GM21723 (cell line): ENCODE measurements around the gene SCP2.

Experiments
- ATAC-seq: cut with Tn5 transposase; IDR thresholded peaks from one replicate; pipeline ENCODE4 v1.9.1; 2021; ENCODE audit warnings: mild to moderate bottlenecking, moderate library complexity; ENCODE audit not compliant: unreplicated experiment

The SCP2 gene

DNA sequence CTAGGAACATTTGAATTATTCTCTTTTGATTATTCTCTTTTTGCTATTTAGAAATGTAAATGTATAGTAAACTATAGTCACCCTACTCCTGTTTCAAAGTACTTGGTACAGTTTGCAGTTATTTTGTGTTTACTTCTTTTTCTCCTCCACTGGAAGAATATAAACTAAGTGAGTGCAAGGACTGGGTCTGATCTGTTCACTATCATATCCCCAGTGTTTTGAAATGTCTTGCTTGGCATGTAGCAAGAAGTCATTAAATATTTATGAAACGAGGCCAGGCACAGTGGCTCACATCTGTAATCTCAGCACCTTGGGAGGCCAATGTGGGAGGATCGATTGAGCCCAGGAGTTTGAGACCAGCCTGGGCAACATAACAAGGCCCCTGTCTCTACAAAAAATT lies 99.2 kb downstream of the SCP2 start:
- no peak for ATAC-seq

DNA sequence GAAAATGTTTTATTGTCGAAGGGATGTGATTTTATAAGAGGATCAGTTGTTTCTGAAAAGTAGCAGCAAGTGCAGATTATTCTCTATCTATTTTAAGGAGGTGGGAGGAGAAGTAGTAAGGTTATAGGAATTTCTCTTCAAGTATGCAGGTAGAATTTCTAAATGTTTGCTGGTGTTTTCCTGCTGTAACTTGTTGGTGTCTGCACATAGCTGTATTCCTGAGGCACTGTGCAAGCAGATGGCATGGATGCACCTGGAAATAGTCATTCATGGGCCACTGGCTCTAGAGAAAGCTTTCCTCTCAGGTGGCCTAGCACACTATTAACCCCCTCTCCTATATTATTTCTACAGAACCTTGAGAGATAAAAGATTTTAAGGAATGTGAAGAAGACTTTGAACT lies 104.7 kb downstream of the SCP2 start:
- no peak for ATAC-seq

DNA sequence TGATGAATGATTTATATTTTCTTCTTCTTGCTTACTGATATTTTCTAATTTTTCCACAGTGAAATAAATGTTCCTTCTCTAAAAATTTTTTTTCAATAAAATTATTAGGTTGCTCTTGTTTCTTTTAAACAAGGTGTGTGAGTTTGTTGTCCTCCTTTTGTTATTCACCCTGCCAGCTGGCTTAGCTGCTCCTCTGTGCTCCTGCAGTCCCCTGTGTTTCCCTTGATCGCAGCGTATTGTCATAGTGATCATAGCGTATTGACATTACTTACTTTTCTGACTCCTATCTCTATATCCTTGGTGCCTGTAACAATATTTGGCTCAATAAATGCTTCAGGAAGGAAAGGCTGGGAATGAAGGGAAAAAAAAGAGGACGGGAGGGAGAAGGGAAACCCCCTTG lies 110.1 kb downstream of the SCP2 start:
- ATAC-seq = no peak

DNA sequence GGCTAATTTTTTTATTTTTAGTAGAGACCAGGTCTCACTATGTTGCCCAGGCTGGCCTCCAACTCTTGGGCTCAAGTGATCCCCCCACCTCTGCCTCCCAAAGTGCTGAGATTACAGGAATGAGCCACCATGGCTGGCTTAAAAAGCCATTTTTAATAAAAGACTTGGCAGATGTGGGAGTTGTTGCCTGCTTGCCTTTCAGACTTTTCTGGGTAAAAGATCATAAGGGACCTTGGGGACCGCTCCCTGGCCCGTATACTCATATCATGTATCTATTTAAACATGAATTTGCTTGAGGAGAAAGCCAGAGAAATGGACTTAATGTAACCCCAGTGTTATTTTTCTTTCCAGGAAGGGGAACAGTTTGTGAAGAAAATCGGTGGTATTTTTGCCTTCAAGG lies 111.5 kb downstream of the SCP2 start:
- ATAC-seq = no peak

DNA sequence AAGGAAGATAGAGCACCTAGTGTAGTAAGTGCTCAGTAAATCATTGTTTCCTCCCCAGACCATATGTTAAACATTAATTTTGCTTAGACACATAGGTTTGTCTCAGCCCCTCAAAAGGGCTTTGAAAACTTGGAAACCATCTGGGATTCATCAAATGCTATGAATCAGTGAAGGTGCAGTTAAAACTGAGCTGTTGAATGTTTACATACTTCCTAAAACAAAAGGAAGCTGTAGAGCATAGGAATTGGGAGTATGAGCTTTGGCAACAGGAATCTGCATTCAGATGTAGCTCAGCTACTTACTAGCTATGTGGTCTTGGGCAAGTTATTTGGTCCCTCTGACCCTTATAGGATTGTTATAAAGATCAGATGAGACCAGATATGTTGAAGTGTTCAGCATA lies 116.2 kb downstream of the SCP2 start:
- no peak for ATAC-seq

DNA sequence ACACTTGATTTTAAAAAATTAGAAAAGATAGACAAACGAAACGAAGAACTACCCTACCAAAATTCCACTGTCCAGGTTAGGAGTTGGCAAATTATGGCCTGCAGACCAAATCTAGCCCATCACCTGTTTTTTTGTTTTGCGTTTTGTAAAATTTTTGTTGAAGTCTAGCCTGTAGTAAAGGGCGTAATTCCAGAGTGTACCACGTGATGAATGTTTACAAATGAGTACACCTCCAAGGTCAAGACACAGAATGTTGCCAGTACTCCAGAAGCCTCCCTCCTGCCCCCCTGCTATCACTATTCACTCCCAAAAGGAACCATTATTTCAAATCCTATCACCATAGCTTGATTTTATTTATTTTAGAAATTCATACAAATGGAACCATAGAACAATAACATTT lies 117.8 kb downstream of the SCP2 start:
- no peak for ATAC-seq

DNA sequence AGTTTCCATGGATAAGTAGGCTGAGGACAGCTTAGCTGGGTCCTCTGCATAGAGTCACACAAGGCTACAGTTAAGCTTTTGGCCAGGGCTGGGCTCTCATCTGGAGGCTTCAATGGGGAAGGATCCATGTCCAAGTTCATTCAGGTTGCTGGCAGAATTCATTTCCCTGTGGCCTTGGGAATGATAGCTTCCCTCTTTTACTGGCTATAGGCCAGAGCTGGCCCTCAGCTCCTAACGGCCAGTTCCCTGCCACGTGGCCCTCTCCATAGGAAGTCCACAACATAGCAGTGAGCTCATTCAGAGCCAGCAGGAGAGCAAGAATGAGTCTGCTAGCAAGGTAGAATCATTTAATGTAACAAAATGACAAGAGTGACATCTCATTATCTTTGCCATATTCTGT lies 119.9 kb downstream of the SCP2 start:
- no peak for ATAC-seq

DNA sequence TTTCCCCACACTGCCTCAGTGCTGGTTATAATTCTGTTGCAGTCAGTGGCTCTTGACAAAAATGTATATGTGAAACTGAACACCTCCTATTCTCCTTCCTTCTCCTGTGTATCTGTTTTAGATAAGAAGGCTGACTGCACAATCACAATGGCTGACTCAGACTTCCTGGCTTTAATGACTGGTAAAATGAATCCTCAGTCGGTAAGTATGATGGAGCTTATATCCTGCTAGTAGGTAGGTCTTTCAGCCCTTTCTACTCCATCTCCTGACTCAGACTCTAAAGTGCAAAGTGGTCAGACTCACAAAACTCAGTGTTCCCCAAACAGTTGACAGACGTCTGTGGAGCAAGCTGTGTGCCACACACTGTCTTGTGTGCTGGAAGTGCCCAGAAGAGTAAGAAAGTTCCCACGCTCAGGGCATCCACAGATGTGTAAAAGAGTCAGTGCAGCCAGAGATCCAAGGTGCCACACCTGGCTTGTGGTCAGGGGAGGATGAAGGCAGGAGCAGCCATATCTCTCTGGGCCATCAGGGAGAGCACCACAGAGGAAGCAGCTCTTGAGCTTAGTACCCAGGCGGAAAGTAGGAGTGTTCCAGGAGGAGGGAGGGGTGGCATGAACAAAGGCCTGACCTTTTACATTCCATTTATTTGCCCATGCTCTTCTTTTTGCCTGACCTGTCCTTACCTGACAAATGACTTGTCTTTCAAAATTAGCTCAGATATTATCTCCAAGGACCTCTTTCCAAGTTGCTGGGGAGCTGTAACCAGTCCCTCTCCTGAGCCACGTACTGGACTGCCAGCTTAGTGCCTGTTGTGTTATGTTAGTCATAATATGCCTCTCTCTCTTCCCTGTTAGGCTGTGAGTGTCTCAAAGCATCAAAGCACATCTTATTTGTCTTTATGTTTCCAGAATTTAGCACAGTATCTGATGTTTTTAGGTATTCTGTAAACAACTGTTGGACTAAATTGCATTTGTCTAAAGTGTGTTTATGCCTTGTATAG lies 121.0 kb downstream of the SCP2 start:
- no peak for ATAC-seq

DNA sequence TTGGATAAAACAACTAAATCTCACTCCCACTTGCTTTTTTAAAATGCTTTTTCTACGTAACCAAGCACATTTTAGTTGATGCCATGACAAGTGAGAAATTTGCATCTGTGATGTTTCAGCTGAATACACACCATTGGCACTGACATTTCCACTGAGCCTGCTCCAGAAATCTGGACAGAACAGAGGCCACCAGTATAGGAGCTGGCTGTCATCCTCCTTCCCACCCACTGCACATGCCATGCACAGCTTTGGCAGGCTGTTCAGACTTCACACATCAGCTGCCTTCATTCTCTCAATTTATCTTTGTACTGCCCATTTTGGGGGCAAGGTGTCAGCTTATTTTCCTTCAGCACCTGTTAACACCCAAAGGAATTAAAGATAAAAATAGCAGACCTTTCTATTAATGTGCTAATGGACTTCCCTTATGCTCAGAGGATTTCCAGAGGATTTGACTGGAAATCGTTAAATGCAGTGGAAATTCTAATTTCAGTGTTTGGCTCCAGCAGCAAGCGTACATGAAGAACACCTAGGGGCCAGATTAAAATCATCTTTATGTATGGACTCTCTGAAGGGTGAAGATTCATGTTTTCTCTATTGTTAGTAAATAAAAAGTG lies 122.0 kb downstream of the SCP2 start:
- ATAC-seq = no peak

DNA sequence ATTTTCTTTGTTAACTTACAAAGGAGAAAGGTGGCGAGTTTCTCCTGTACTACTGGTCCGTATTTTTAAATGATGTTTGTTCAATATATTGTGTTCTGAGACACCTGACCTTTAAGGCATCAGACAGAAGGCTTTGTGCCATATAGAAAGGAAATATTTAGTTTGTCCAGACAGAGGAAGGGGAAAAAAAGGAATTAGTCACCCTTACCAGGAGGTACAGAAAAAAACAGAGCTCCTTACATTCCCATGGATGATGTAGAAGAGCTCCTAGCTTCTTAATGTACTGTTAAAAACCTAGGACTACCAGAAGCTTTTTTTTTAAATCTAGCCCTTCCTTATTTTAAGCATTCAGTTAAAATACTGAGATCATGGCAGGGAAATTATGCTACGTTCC lies 122.5 kb downstream of the SCP2 start:
- no peak for ATAC-seq

DNA sequence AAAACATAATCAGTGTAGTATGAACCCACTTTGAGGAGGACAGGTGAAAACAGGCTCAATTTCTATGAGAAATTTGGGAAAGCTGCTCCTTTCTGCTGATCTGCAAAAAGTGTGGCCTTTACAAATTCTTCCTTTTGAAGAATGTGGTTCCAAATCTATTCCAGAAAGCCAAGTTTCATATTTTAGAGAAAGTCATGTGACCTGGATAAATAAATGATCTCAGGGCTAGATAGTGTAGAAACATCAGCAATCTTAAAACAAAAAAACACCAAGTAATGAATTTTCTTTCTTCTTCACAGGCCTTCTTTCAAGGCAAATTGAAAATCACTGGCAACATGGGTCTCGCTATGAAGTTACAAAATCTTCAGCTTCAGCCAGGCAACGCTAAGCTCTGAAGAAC lies 123.2 kb downstream of the SCP2 start:
- ATAC-seq = no peak

DNA sequence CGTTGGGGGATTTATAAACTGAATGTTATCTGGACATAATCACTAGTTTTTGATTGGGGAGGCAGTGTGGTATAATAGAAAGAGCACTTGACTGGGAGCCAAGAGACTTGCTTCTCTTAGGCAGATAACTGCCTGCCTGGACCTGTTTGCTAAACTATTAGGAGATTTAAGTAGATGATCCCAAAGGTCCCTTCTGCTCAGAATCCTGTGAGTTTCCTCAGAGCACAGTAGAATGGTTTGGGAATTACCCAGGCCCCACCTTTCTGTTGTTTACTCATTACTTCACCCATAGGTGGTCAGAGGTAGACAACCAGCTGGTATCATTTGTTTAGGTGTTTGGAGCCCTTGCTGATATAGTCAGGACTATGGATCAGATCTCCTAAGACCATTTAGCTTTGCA lies 124.6 kb downstream of the SCP2 start:
- ATAC-seq = no peak

DNA sequence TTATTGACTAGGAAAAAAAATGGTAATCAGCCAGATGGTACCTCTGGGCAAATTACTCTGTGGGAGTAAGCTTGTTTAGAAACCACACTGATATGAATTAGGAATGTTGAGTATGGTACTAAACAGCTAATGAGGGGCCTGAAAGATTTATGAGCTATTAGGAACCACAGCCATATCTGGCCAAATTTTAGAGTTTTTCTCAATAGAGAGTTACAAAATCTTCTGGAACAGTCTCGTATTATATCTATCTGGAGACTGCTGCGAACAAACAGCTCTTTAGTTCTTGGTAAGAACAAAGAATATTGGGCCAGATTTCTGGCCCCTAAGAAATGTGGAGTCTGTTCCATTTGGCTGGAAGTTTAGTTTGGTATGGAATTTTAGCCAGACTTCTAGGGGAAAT lies 130.1 kb downstream of the SCP2 start:
- ATAC-seq = no peak

DNA sequence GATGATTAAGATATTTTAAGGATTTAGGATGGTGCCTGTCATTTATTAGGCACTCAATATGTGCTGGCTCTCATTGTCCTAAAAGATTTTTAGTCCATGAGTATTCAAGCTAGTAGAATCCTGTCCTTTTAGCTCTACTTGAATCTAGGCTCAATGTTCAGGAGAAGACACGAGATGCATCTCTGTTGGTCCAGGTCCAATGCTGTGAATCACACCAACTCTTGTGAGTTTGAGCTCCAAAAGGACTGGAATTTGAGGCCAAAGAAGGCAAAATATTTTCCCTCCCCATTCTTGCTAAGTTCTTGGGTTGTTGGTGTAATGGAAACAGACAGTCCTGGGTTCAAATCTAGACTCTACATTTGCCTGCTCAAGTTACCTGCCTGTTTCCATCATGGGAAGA lies 133.5 kb downstream of the SCP2 start:
- ATAC-seq = no peak

DNA sequence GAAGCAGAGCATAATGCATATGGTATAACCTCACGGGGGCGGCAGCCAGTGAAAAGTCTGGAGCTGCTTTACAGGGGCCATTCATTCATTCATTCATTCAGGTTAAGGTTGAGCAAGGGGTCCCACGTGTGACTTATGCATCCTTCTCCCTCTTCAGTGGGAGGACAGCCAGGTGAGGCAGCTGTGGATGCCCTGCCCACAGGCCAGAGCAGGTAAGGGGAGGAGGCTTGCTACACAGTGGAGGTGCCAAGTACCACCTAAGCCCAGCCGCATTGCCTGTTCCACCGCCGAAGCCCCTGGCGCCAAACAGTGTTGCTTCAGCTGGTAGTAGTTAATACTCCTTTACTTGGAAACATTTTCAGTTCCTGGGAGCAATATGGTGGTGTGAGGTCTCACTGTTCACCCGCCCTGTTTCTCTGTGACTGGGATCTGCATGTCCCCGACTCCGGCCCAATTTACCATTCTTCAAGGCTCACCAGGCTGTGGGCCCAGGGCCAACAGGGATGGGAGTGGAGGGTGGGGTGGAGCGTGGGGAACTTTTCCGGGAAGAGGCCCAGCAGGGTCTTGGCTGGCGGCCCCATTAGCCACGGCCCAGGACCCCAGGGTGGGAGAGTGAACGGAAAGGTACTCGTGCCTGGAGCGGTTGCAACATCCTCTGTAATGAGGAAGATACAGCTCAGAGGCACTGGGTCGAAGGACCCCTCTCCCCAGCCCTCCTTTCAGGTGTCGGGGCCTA lies 134.2 kb downstream of the SCP2 start:
- no peak for ATAC-seq

DNA sequence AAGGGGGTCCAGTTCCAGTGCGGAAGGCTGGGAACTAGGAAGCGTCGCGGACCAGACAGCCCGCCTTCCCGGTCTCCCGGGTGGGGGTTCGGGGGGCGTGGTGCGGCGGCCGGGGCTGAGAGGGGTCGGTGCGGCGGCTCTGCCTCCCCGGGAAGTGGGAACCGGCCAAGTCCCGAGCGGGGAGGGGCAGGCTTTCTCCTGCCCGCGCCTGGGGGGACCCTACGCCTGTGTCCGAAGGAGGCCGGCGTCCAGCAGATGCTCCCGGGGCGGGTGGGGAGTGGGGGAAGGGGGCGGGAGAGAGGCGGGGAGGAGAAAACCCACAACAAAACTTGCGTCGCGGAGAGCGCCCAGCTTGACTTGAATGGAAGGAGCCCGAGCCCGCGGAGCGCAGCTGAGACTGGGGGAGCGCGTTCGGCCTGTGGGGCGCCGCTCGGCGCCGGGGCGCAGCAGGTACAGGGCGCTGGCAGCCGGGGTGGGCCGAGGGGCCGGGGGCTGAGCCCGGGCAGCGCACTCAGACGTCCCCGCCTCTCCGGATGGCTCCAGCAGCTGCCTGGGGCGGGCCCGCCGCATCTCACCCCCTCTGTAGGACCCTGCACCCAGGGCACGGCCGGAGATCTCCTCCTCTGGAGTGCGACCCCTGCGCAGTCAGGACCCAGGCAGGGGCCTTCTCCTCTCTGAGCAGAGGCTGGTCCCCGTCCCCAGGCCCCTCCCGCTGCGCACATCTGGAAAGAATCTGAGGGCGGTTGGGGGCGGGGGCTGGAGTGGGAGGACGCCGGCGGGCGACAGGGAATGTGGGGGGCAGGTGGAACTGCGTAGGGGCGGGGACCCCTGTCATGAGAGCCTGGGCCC lies 135.0 kb downstream of the SCP2 start, which contains the start of gene PODN:
TSS of gene PODN (plus strand) at position 355 of the 849 bp plus-strand sequence. CDS start 7,643 bp downstream, outside the sequence.
- no peak for ATAC-seq

DNA sequence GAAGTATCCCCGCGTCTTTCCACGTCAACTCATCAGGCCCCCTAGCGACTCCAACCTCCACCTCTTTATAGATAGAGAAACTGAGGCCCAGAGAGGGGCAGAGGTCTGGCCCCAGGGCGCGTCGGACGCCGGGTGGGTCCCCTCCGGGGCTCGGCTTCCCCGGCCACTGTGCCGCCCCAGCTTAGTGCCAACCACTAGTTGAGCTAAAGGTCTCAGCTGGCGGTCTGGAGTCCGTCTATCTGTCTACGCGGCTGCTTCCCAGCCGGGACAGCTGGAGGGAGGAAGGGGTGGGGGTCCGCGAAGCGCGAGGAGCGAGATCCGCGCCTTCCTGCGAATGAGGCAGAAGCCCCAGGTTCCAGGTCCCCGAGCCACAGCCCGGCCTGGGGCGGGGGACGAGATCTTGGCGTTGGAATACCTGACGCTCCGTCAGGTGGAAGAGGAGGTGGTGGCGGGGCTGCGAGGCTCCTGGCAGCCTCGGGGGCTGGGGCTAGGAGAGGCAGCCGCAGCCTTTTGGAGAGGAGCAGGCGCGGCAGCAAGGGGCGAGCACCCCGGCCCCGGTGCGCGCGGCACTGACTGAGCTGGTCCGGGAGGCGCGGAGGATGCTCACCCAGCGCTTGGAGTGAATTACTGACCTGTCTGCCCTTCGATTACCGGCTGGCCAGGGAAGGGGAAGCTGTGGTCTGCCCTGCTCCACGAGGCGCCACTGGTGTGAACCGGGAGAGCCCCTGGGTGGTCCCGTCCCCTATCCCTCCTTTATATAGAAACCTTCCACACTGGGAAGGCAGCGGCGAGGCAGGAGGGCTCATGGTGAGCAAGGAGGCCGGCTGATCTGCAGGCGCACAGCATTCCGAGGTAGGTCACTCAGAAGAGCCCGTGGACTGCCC lies 135.9 kb downstream of the SCP2 start:
- no peak for ATAC-seq

DNA sequence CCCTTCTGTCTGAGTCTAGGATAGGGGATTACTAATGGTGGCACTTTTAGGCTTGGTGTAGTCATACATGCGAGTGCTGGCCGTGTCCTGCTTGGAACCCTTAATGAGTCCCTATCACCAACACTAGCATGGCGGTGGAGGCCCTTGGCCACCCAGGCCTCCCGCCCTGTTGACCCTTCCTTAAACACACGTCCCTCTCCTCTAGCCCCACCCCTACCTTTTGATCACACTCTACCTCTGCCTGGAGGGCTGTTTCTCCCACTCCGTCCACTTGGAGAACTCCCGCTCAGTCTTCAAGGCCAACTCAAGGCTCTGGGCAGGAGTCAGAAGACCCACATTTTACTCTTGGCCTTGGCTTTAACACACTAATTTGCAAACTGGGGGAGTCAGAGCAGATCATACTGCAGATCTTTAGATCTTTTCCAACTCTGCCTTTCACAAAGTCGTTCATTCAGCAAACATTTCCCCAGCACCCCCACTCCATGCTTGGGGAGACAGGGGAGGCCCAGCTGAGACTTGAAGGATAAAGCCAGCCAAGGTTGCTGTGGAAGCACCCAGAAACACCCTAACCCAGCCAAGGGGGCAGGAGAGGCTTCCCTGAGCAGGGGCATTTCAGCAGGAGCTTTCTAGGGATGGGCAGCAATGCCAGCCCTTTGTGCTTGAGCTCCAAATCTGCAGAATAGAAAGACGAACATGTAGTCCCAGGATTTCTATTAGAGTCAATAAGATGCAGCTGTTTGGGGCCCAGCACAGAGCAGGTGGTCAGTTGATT lies 136.9 kb downstream of the SCP2 start:
- no peak for ATAC-seq

DNA sequence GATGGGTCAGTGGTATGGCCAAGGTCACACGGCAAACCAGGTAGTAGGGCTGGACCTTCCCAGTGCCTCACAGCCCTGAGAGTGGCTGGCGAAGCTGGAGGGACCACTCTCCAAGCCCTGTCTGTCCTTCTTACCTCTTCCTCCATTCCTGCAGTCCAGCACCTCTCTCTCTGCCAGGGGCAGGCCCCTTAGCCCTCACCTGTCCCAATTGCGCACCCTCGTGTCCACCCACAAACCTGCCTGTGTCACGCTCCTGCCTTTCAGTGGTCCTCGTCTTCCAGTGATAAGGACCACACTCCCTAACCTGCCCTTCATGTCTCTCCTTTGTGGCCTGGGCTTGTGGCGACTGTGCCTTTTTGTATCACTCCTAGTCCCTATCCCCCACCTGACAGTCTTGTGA lies 138.3 kb downstream of the SCP2 start:
- no peak for ATAC-seq
